Activated T-helper 9 cell treated with anti-CD3 and anti-CD28 coated beads, Interleukin-2, amount 50 U/mL, for 16 hours (primary cell): Measurements from ENCODE around the gene ZFP36L2.

ENCODE experiments used
- DNase-seq: peaks from one replicate; pipeline ENCODE4 v3.0.0-alpha.2; 2020; ENCODE audit warnings: low read depth

Gene ZFP36L2

GRCh38 chr2:43226558-43226954 lies at the start of gene ZFP36L2:
Gene ZFP36L2 (minus strand): TSS chr2:43226606. CDS start chr2:43226315, 291 bp downstream.
- peak; percentile 94 for DNase-seq

GRCh38 chr2:43274721-43275120 lies 48.3 kb upstream of the ZFP36L2 start:
- DNase-seq: no peak

DNA sequence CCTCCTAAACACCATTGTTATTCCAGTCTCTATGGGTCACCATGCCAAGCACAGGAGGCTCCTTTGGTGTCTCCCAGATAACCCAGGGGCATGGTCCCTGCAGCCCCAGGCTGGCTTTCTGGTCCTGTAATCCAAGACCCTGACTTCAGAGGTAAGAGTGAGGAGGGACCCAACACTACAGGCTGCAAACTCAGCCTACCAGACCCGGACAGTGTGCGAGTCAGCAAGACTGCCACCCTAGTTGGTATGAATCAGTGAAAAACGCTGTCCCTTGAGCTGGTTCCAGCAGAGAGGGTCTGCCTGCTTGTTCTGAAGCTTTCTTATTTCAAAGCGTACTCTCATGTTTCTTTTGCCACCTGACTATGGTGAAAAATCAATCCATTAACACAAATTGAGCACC lies 47.6 kb upstream of the ZFP36L2 start:
- no peak for DNase-seq

DNA sequence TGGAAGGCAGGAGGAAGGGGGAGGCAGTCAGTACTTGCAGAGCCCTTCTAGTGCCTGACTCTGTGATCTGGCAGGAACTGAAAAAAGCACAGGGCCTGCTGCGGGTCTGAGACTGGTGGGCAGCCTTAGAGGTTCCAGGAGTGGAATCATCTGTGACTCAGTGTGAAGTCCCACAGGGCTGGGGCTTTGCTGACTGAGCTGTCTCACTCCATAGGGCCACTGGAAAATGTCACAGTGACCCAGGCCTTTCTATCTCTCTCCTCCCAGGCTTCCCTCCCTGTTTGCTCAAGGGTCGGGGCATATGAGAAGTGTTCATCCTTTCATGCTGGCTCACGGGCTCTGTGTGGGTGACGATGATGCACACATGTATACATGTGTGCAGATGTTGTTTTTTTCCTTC lies 47.1 kb upstream of the ZFP36L2 start:
- no peak for DNase-seq

- no peak for DNase-seq
Observed at GRCh38 chr2:43270930-43271615, 44.7 kb upstream of the ZFP36L2 start.

GRCh38 chr2:43270461-43270860 lies 44.1 kb upstream of the ZFP36L2 start:
- no peak for DNase-seq

- no peak for DNase-seq
Observed at GRCh38 chr2:43269706-43270105, 43.3 kb upstream of the ZFP36L2 start.

- no peak for DNase-seq
Observed at GRCh38 chr2:43269074-43269572, 42.7 kb upstream of the ZFP36L2 start.

DNA sequence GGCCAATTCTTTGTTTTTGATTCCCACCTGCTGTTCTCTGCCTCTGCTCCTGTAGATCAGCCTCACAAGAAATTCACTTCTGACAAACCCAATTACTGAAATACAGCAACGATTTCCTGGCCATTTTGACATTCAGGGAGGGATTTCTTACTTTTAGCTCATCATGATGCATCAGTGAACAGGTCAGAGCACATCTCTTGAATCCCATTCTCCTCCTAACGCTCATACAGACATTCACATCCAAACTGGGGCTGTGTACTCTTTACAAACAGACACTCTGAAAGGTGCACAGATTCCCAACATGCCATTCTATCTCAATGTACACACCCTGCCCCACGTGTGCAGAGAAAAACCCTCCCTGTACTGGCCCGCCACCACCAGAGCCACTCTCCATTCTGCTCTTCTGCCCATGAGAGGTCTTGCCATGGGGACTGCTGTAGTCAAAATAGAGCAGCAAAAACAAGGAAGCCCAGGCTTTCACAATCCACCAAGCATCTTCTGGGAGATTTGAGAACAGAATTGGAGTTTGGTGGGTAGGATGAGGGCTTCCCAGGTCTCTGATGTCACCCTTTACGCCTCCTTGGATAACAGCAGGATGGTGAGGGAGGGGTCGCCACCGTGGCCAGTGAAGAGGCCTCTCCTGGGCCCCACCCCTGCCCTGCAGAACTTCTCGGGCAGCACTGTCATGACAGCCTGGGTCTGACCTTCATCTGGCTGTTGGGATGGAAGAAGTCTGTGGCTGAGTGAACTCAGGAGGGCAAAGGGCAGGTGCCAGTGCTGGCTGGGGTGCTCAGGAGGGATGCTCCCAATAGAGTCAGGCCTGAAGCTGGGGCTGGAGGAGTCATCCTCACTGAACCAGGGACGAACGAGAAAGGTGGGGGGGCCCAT lies 41.9 kb upstream of the ZFP36L2 start:
- DNase-seq: no peak

DNA sequence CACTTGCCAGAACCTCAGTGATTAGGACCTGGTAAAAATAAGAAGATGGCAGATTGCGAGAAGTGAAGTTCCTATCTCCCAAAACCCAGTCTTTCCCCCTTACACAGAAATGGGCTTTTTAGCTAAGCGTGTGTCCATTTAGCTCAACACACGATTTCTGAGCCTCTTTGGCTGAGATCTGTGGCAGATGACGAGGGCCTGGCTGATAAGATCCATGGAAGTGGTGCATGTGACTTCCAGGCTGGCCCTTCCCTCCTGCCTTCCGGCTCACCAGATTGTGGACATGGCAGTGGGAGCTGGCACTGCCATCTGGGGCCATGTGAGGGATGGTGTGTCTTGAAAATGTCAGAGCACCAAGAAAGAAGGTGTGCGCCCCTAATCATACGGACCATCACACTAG lies 41.0 kb upstream of the ZFP36L2 start:
- DNase-seq: no peak

GRCh38 chr2:43266711-43267111 lies 40.3 kb upstream of the ZFP36L2 start:
- no peak for DNase-seq

- no peak for DNase-seq
Observed at GRCh38 chr2:43265421-43265820, 39.0 kb upstream of the ZFP36L2 start.

DNA sequence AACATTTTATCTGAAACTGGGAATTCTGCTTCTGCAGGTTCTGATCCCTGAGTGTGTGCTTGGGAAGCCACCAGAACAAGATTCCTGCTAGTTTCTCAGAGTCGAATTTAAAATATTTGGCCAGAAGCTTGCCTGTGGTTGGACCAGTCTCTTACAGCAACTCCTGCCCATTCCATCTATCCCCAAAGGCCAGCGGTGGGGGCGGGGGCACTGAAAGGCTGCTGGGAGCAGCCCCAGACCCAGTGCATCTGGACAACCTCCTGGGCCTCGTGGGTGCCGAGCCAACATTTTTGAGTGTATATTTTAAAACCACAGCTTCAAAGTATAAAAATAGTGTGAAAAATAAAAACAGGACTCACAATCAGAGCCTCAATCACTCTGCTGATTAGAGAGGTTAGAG lies 38.6 kb upstream of the ZFP36L2 start:
- DNase-seq: no peak

GRCh38 chr2:43262951-43263350 lies 36.5 kb upstream of the ZFP36L2 start:
- DNase-seq: no peak

GRCh38 chr2:43262239-43262638 lies 35.8 kb upstream of the ZFP36L2 start:
- no peak for DNase-seq

GRCh38 chr2:43259512-43259911 lies 33.1 kb upstream of the ZFP36L2 start:
- no peak for DNase-seq

DNA sequence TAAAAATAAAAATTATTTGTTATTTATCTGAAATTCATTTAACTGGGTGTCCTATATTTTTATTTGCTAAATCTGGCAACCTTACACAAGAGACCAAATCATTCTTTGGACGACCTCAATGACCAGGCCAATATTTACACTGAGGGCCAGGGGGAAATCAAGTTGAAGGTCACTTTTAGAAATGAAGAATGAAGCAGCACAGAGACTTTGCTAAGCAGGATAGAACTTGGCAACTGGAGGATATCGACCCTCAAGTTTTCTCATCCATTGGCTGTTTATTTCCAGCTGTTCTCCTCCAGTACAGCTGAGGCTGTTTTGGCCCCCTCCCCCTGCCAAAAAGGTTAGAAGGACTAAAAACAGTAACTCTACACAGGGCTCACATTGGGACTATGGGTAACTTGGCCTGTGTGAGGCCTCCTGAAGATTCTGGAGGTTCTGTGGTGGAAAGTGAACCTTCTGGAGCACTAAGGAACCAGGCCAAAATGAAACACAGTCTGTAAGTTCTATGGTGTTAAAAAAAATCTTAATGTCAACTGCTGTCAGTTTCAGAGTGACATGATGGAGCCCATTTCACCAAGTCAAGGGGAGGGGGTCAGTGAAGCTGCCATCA lies 32.2 kb upstream of the ZFP36L2 start:
- no peak for DNase-seq

GRCh38 chr2:43255296-43255910 lies 29.0 kb upstream of the ZFP36L2 start:
- DNase-seq: no peak

DNA sequence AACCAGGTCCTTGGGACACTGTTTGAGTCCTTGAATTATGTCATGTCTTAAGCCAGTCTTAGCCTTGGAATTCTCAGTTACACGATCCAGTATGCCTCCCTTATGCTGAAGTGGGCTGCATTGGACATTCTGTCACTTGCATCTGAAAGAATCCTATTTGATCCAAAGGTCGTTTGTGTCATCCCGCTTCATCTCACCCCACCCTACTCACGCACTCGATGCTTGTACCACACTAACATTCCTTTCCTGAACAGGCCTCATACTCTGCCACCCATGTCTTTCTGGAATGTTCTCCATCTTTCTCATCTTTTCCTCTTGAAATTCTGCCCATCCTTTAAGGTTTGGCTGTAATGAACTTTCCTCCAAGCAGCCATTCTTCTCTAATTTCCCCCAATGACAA lies 27.9 kb upstream of the ZFP36L2 start:
- DNase-seq: no peak

DNA sequence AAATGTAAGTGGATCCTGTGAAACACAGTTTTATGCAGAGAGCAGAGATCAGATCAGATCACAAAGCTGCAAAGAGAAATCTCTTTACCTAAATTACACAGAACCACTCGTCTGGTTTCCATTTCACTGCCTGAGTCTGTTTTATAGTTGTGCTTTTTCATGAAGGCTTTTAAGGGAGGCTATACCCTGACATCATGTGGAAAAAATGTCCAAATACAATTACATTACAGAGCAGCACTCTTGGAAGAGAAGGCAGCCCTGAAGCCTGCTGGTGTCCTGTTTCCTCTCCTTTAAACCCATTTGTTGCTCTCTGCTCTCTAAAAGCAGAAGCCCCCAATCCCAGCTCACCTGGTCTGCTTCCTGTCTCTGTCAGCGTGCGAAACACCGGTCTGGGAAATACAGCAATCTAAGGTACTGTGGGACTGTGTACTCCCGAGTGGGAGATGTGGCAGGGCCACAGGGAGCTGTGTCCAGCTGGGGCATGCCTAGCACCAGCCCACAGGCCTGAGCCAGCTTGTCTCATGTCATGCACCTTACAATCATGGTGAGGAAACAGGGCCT lies 24.8 kb upstream of the ZFP36L2 start:
- DNase-seq: no peak

DNA sequence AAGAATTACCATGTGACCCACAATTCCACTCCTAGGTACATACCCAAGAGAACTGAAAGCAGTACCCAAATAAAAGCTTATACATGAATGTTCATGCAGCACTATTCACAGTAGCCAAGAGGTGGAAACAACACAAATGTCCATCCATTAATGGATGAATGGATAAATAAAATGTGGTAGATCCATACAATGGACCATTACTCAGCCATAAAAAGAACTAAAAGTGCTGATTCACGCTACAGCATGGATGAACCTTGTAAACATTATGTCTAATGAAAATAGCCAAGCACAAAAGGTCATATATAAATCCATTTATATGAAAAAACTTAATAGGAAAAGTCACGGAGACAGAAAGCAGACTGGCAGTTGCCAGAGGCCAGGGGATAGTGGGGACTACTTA lies 23.6 kb upstream of the ZFP36L2 start:
- no peak for DNase-seq

DNA sequence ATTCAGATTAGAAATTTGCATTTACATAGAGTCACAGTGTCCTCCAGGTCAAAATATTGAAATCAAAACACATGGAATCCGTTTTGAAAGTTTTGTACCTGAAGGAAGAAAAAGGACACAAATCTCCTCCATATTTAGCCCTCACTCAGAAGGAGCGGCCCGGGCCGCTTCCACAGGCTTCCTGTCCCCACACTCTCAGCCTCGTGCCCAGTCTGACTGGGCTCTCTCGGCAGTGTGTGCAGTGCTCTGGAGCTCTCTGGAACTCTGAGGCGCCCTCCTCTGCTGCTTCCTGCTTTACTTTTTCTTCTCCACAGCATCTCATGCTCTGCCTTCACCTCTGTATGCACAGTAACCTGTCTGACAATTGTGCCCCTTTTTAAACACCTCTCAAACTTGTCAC lies 22.2 kb upstream of the ZFP36L2 start:
- no peak for DNase-seq
